DLD1 (cell line): ENCODE results near the gene SLC66A2.

Experiments
- in situ Hi-C: cut with HindIII; loops from 2 replicates; pipeline ENCODE4 v1.10.0; 2017; ENCODE audit warnings: low sequenced_read_pairs

Gene SLC66A2

GRCh38 chr18:79921984-79922965 is 29.2 kb downstream of the SLC66A2 start:
- in situ Hi-C loops: no loop called here

GRCh38 chr18:79919089-79919488 is 32.4 kb downstream of the SLC66A2 start:
- in situ Hi-C loops: no loop called here

GRCh38 chr18:79918615-79919011 is 32.8 kb downstream of the SLC66A2 start:
- in situ Hi-C loops: no loop called here

- in situ Hi-C loops: no loop called here
Measured at GRCh38 chr18:79917853-79918614, 33.4 kb downstream of the SLC66A2 start.

GRCh38 chr18:79917169-79917852 is 34.1 kb downstream of the SLC66A2 start:
- in situ Hi-C loops: no loop called here

GRCh38 chr18:79916546-79917168 is 34.8 kb downstream of the SLC66A2 start:
- in situ Hi-C loops: no loop called here

GRCh38 chr18:79916128-79916494 is 35.3 kb downstream of the SLC66A2 start:
- in situ Hi-C loops: no loop called here

- in situ Hi-C loops: no loop called here
Measured at GRCh38 chr18:79915161-79916127, 36.0 kb downstream of the SLC66A2 start.

- in situ Hi-C loops: no loop called here
Measured at GRCh38 chr18:79914614-79915160, 36.8 kb downstream of the SLC66A2 start.

- in situ Hi-C loops: no loop called here
Measured at GRCh38 chr18:79912994-79913831, 38.2 kb downstream of the SLC66A2 start.

- in situ Hi-C loops: no loop called here
Measured at GRCh38 chr18:79912409-79912991, 39.0 kb downstream of the SLC66A2 start.

GRCh38 chr18:79911344-79912270 is 39.8 kb downstream of the SLC66A2 start:
- in situ Hi-C loops: no loop called here

GRCh38 chr18:79910563-79911343 is 40.7 kb downstream of the SLC66A2 start:
- in situ Hi-C loops: no loop called here

- in situ Hi-C loops: no loop called here
Measured at GRCh38 chr18:79906706-79907105, 44.7 kb downstream of the SLC66A2 start.

GRCh38 chr18:79905993-79906392 is 45.5 kb downstream of the SLC66A2 start:
- in situ Hi-C loops: no loop called here

- in situ Hi-C loops: no loop called here
Measured at GRCh38 chr18:79905389-79905911, 46.0 kb downstream of the SLC66A2 start.
